Peyer's patch (tissue), 4 donors: ENCODE measurements around the gene GNG10.

Experiments used
- CTCF ChIP-seq, 6 experiments: fragments of 450-650 bp in 4 of 6; fragments of 200-600 bp in 2 of 6; sonication (generic) in 1 of 6; IDR thresholded peaks; one replicate each; pipeline ENCODE4 v1.5.1; 2017 to 2019; ENCODE audit warnings: antibody characterized with exemption in 6 of 6, mild to moderate bottlenecking in 3 of 6, moderate library complexity in 1 of 6
- POLR2A ChIP-seq, 2 donors: fragments of 450-650 bp; IDR thresholded peaks; one replicate each; pipeline ENCODE4 v1.5.1; 2017; ENCODE audit warnings: antibody characterized with exemption in 2 of 2, mild to moderate bottlenecking in 2 of 2, moderate library complexity in 2 of 2

GRCh38 chr9:111644195-111644772 lies 17.1 kb upstream of the GNG10 start:
- TF ChIP-seq CTCF (IDR thresholded peaks at IDR 0.05) (no peak), POLR2A (IDR thresholded peaks at IDR 0.05) (no peak)
